A549 (cell line): ENCODE results near the gene ACBD7. TPM values are rescaled to one million over a fixed set of nuclear protein-coding genes. Genes with fewer than 3 reads are reported as not detected.

ENCODE experiments used
- ATAC-seq, 2 experiments: fragments of 200-7000 bp in 1 of 2; fragments of >200 bp in 1 of 2; cut with Nextera tagmentation in 1 of 2; cut with Tn5 transposase in 1 of 2; 3 replicates each; pipeline versions ENCODE4 v1.8.0 to v1.9.1; 2018 to 2020; ENCODE audit warnings: mild to moderate bottlenecking in 1 of 2, moderate library complexity in 1 of 2
- CTCF ChIA-PET: fragments of 300-600 bp; sonication (Branson Sonifier 250); formaldehyde crosslinking; extraction: SDS; loops from one replicate; lab custom pipeline; 2021; ENCODE audit warnings: antibody characterized with exemption, inconsistent platforms; lab: Yijun Ruan, JAX
- POLR2A ChIA-PET: fragments of 350-600 bp; formaldehyde crosslinking; extraction: SDS; loops from one replicate; lab custom pipeline; 2021; ENCODE audit warnings: antibody characterized with exemption, inconsistent platforms; lab: Yijun Ruan, JAX
- DNase-seq, 2 experiments: peaks; one replicate each; pipeline versions ENCODE4 v3.0.0 to v3.0.0-alpha.2; 2011 to 2016; ENCODE audit warnings: low read depth in 1 of 2, low spot score in 1 of 2
- FAIRE-seq: peaks from 2 replicates; lab custom pipeline; 2011; peaks lifted over from hg19 to GRCh38; lab: Jason Lieb, UNC
- H3K27ac ChIP-seq, 2 experiments: fragments of >200 bp; sonication (Bioruptor Twin); formaldehyde crosslinking; 3 replicates each; pipeline ENCODE4 v1.5.1; 2016 to 2017
- H3K4me1 ChIP-seq: fragments of >200 bp; sonication (Bioruptor Twin); formaldehyde crosslinking; 3 replicates; pipeline ENCODE4 v1.6.1; 2016
- H3K4me2 ChIP-seq: fragments of >200 bp; sonication (Bioruptor Twin); formaldehyde crosslinking; 3 replicates; pipeline ENCODE4 v1.6.1; 2016
- H3K4me3 ChIP-seq: fragments of >200 bp; sonication (Bioruptor Twin); formaldehyde crosslinking; 3 replicates; pipeline ENCODE4 v1.5.1; 2016
- H3K9me3 ChIP-seq: fragments of >200 bp; sonication (Bioruptor Twin); formaldehyde crosslinking; 3 replicates; pipeline ENCODE4 v1.6.1; 2016
- CHD4 ChIP-seq: fragments of 200-600 bp; sonication (generic); IDR thresholded peaks from 2 replicates; pipeline ENCODE4 v1.6.1; 2016; ENCODE audit warnings: antibody characterized with exemption, mild to moderate bottlenecking, borderline replicate concordance
- EHMT2 ChIP-seq: fragments of 200-600 bp; sonication (generic); IDR thresholded peaks from 2 replicates; pipeline ENCODE4 v1.6.1; 2016; ENCODE audit warnings: antibody characterized with exemption, low read depth, mild to moderate bottlenecking, moderate library complexity
- ESRRA ChIP-seq: fragments of 150-350 bp; IDR thresholded peaks from 2 replicates; pipeline ENCODE4 v1.6.1; 2014; ENCODE audit warnings: mild to moderate bottlenecking, low read length, borderline replicate concordance
- FOSB ChIP-seq: fragments of 250-450 bp; sonication (Bioruptor Pico); IDR thresholded peaks from 2 replicates; pipeline ENCODE4 v1.5.0; 2020; ENCODE audit warnings: mild to moderate bottlenecking, moderate library complexity
- FOXS1 ChIP-seq: fragments of 250-450 bp; sonication (Bioruptor Pico); IDR thresholded peaks from 2 replicates; pipeline ENCODE4 v1.5.0; 2020; ENCODE audit warnings: mild to moderate bottlenecking, moderate library complexity
- HES2 ChIP-seq: fragments of >200 bp; sonication (Bioruptor Twin); formaldehyde crosslinking; IDR thresholded peaks from 2 replicates; pipeline ENCODE4 v1.6.1; 2016
- HEYL ChIP-seq: fragments of 250-450 bp; sonication (Bioruptor Pico); IDR thresholded peaks from 2 replicates; pipeline ENCODE4 v1.8.0; 2021; ENCODE audit warnings: mild to moderate bottlenecking, moderate library complexity
- HOXB5 ChIP-seq: fragments of 250-450 bp; sonication (Bioruptor Pico); IDR thresholded peaks from 2 replicates; pipeline ENCODE4 v1.5.0; 2020; ENCODE audit warnings: mild to moderate bottlenecking, moderate library complexity
- JUNB ChIP-seq: fragments of >200 bp; sonication (Bioruptor Twin); formaldehyde crosslinking; IDR thresholded peaks from 2 replicates; pipeline ENCODE4 v1.6.1; 2016
- MAZ ChIP-seq: fragments of 150-350 bp; IDR thresholded peaks from 2 replicates; pipeline ENCODE4 v1.6.1; 2014; ENCODE audit warnings: antibody characterized with exemption, low read depth, low read length, borderline replicate concordance
- NPAS2 ChIP-seq: fragments of 250-450 bp; sonication (Bioruptor Pico); IDR thresholded peaks from 2 replicates; pipeline ENCODE4 v1.8.0; 2022; ENCODE audit warnings: mild to moderate bottlenecking, moderate library complexity, borderline replicate concordance
- NR3C1 ChIP-seq: fragments of >200 bp; sonication (Bioruptor Twin); formaldehyde crosslinking; IDR thresholded peaks from 3 replicates; pipeline ENCODE4 v1.6.1; 2017
- RAD21 ChIP-seq, 2 experiments: fragments of >200 bp in 1 of 2; sonication (Bioruptor Twin) in 1 of 2; formaldehyde crosslinking in 1 of 2; IDR thresholded peaks in 1 of 2; conservative IDR thresholded peaks in 1 of 2; 2 replicates in 1 of 2; 3 replicates in 1 of 2; pipeline ENCODE4 v1.6.1; 2012 to 2018; ENCODE audit warnings: inconsistent platforms in 1 of 2
- RARB ChIP-seq: fragments of 250-450 bp; sonication (Bioruptor Pico); IDR thresholded peaks from 2 replicates; pipeline ENCODE4 v1.8.0; 2021; ENCODE audit warnings: mild to moderate bottlenecking, moderate library complexity
- REST ChIP-seq: fragments of 200-600 bp; sonication (generic); IDR thresholded peaks from 2 replicates; pipeline ENCODE4 v1.6.1; 2016; ENCODE audit warnings: antibody characterized with exemption, mild to moderate bottlenecking, moderate library complexity
- RFX5 ChIP-seq: fragments of 450-650 bp; IDR thresholded peaks from 2 replicates; pipeline ENCODE4 v1.7.1; 2014; ENCODE audit warnings: antibody characterized with exemption, mild to moderate bottlenecking, moderate library complexity
- RNF2 ChIP-seq: fragments of 200-600 bp; sonication (generic); IDR thresholded peaks from 2 replicates; pipeline ENCODE4 v1.6.1; 2016; ENCODE audit warnings: low read depth, mild to moderate bottlenecking, antibody characterized with exemption, moderate library complexity, borderline replicate concordance
- USF2 ChIP-seq: fragments of 450-650 bp; IDR thresholded peaks from 2 replicates; pipeline ENCODE4 v1.6.1; 2014; ENCODE audit warnings: antibody characterized with exemption
- ZC3H11A ChIP-seq: fragments of 450-650 bp; IDR thresholded peaks from 2 replicates; pipeline ENCODE4 v1.6.1; 2014; ENCODE audit warnings: antibody characterized with exemption, mild to moderate bottlenecking
- ZFP36 ChIP-seq: fragments of 450-650 bp; IDR thresholded peaks from 2 replicates; pipeline ENCODE4 v1.6.1; 2014; ENCODE audit warnings: borderline replicate concordance; ENCODE audit not compliant: partially characterized antibody
- ZNF302 ChIP-seq: fragments of 250-450 bp; sonication (Bioruptor Pico); IDR thresholded peaks from 2 replicates; pipeline ENCODE4 v1.9.0; 2021; ENCODE audit warnings: inconsistent platforms, mild to moderate bottlenecking, moderate library complexity
- ZSCAN20 ChIP-seq: fragments of 250-450 bp; sonication (Bioruptor Pico); IDR thresholded peaks from 2 replicates; pipeline ENCODE4 v1.8.0; 2022; ENCODE audit warnings: mild to moderate bottlenecking, moderate library complexity
- WGBS: methylation state at CpG from one replicate; pipeline ENCODE4 v1.1.6; 2017; ENCODE audit errors: missing lambda C conversion rate; 5-methylcytosine and 5-hydroxymethylcytosine counted together
- polyA plus RNA-seq, 4 experiments: library from polyadenylated mRNA; depleted of rRNA in 3 of 4; stranded (reverse); fragments of >200 nt; fragmentation: RNase III in 1 of 4; extraction: RNeasy Plus Mini Kit Qiagen cat#74134 plus additional on column Dnase treatment in 1 of 4; gene quantifications; 2 replicates in 3 of 4; 3 replicates in 1 of 4; pipeline ENCODE4 v1.2.3, GENCODE V29; 2011 to 2017
- TF ChIP-seq, protein P1 (sequence below): fragments of 250-450 bp; sonication (Bioruptor Pico); IDR thresholded peaks from 2 replicates; pipeline ENCODE4 v1.5.0; 2020; ENCODE audit warnings: low read depth, mild to moderate bottlenecking, moderate library complexity

The ACBD7 gene
- polyA plus RNA-seq, 2 of the 4 experiments (the other 2 are of a cell fraction): 0.90 to 1.2 TPM

DNA sequence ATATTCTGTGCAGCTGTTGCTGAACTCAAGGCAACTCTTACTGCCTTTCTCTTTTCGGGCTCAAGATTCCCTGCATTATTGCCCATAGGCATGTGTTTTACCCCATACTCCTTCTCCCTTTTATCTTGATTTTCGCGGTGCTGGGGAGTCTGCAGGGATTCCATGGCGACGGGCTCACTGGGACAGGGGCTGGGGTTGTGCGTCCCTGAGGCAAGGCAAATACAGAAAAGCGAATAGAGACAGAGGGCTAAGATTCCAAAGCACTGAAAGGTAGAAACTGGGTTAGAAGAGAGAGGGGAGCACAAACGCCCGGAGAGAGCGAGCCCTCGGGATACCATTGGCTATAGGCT is 8.1 kb upstream of the ACBD7 start:
- peaks cover 23% of the 10 kb centered on the region; the same call in 2 of the 3 replicates for H3K4me1 ChIP-seq
- H3K4me3 ChIP-seq: peak overlapping the region; percentile 70
- TF ChIP-seq HES2 (no peak), EHMT2 (no peak), ZFP36 (no peak), FOXS1 (no peak), MAZ (no peak), ESRRA (no peak), FOSB (CRISPR knock-in tag) (no peak), RAD21 (conservative IDR thresholded peaks at IDR 0.05 in 1 of 2, IDR thresholded peaks at IDR 0.05 in 1 of 2) (no peak), HOXB5 (CRISPR knock-in tag) (no peak), USF2 (no peak), CHD4 (no peak), ZSCAN20 (CRISPR knock-in tag) (no peak), ZC3H11A (no peak)
- DNase-seq (no peak), FAIRE-seq (no peak), ATAC-seq (peak in 1 of 2 experiments; percentile 55; a peak in 5 of 6 replicates)
- ChIA-PET POLR2A (interaction anchor here (1.5 kb wide), 1 partner anchor 73 kb away, joined by 5 read pairs; the partner anchor contains the start of gene NMT2), CTCF (interaction anchor here (0.9 to 1.6 kb wide), 3 partner anchors 16 to 272 kb away, joined by 3 to 4 read pairs (median 3); no protein-coding TSS in a partner anchor)
- peak overlapping the region; percentile 82 to 98 for H3K27ac ChIP-seq
- 3% methylated on average over 11 of the region's 11 CpGs for WGBS
- H3K9me3 ChIP-seq: no peaks in the 10 kb centered on the region
- H3K4me2 ChIP-seq: peak overlapping the region; percentile 90

DNA sequence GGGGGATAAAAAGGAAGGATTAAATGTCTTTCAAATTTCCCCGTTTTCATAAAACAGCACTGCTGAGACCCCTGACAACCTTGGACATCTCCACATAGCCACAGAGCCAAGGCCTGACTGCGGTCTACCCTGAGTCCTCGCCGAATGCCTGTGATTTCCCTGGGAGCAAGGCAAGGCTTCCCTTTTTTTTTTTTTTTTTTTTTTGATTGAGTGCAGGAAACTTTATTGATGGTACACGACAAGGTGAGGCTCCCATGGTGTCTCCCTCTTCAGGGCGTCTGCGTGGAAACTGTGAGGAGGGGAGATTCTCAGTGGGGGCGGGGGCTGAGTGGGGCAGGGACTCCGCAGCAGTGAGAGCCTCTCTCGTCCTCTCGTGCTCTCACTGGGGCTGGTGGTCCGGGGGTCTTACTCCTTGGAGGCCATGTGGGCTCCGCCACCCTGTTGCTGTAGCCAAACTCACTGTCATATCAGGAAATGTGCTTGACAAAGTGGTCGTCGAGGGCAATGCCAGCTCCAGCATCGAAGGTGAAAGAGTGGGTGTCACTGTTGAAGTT is 4.4 kb upstream of the ACBD7 start:
- Histone ChIP-seq H3K4me3 (no peak overlapping the region), H3K4me2 (no peak overlapping the region), H3K9me3 (no peaks in the 10 kb centered on the region), H3K4me1 (peaks cover 5% of the 10 kb centered on the region; the same call in 1 of the 3 replicates), H3K27ac (no peak overlapping the region)
- FAIRE-seq (no peak), ATAC-seq (no peak), DNase-seq (no peak)
- CTCF ChIA-PET: interaction anchor here (2.1 kb wide), 1 partner anchor 12 kb away, joined by 5 read pairs; no protein-coding TSS in a partner anchor
- 73% methylated on average over 15 of the region's 16 CpGs for WGBS
- POLR2A ChIA-PET: no interaction called here
- TF ChIP-seq USF2 (no peak), REST (no peak), RNF2 (no peak), HEYL (no peak), RFX5 (no peak), EHMT2 (no peak), RAD21 (conservative IDR thresholded peaks at IDR 0.05 in 1 of 2, IDR thresholded peaks at IDR 0.05 in 1 of 2) (no peak), RARB (CRISPR knock-in tag) (no peak), NR3C1 (no peak), FOXS1 (no peak), FOSB (CRISPR knock-in tag) (no peak), NPAS2 (CRISPR knock-in tag) (no peak), ZNF302 (CRISPR knock-in tag) (no peak), JUNB (no peak)
- TF ChIP-seq, protein P1, sequence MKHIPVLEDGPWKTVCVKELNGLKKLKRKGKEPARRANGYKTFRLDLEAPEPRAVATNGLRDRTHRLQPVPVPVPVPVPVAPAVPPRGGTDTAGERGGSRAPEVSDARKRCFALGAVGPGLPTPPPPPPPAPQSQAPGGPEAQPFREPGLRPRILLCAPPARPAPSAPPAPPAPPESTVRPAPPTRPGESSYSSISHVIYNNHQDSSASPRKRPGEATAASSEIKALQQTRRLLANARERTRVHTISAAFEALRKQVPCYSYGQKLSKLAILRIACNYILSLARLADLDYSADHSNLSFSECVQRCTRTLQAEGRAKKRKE (CRISPR knock-in tag): no peak
